ENCODE data around the gene CHCHD6. TPM values are rescaled to one million over a fixed set of nuclear protein-coding genes. Genes with fewer than 3 reads are reported as not detected.

The CHCHD6 gene
- total RNA-seq, 1 donor from 2014 or later, result 30.2 TPM

DNA sequence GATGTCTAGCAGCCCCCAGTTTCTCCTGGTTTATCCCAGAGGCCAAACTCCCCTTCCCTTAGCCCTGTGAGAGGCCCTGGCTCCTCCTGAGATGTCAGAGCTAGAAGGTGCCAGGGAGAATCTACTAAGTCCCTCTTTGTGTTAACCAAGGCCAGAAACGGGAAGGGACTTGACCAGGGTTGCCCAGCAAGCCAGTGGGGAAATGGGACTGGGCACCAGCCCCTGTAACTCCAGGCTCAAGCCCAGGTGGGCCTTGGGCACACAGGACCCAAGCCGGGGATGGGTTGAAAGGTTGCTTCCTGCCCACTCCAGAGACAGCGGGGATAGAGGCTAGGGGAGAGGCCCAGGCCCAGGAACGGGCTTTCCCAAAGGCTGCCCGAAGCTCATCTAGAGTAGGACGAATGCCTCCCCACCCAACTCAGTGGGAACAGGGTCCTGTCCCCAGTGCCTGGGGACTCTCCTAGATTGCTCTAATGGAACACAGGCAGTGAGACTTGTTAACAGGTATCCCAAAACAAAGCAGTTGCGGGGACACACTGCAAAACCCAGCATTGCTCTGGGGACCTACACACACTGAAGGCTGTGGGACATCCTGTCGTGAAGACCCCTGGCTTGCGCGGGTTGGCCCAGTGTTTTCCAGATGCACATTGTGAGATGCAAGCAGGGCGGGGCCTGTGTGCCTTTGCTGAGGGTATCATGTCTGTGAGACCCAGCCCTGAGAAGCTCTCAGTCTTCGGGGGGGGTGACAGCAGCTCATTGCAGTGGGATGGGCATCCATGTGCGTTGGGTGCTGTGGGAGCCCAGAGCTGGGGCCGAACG is 36.2 kb upstream of the CHCHD6 start:
- Mint-ChIP-seq H3K36me3 (ENCODE audit: insufficient read depth) (no peaks in the 10 kb centered on the region), H3K4me3 (ENCODE audit: low read depth) (no peak overlapping the region), H3K4me1 (ENCODE audit: low read depth) (no peaks in the 10 kb centered on the region), H3K27ac (no peak overlapping the region), H3K27me3 (peaks cover 16% of the 10 kb centered on the region), H3K9me3 (ENCODE audit: low read depth) (no peaks in the 10 kb centered on the region)
- no peak for DNase-seq (ENCODE audit: low spot score, unreplicated experiment)
- TF ChIP-seq, protein P1, sequence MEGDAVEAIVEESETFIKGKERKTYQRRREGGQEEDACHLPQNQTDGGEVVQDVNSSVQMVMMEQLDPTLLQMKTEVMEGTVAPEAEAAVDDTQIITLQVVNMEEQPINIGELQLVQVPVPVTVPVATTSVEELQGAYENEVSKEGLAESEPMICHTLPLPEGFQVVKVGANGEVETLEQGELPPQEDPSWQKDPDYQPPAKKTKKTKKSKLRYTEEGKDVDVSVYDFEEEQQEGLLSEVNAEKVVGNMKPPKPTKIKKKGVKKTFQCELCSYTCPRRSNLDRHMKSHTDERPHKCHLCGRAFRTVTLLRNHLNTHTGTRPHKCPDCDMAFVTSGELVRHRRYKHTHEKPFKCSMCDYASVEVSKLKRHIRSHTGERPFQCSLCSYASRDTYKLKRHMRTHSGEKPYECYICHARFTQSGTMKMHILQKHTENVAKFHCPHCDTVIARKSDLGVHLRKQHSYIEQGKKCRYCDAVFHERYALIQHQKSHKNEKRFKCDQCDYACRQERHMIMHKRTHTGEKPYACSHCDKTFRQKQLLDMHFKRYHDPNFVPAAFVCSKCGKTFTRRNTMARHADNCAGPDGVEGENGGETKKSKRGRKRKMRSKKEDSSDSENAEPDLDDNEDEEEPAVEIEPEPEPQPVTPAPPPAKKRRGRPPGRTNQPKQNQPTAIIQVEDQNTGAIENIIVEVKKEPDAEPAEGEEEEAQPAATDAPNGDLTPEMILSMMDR (IDR thresholded peaks at IDR 0.05; ENCODE audit: unreplicated experiment), result no peak

DNA sequence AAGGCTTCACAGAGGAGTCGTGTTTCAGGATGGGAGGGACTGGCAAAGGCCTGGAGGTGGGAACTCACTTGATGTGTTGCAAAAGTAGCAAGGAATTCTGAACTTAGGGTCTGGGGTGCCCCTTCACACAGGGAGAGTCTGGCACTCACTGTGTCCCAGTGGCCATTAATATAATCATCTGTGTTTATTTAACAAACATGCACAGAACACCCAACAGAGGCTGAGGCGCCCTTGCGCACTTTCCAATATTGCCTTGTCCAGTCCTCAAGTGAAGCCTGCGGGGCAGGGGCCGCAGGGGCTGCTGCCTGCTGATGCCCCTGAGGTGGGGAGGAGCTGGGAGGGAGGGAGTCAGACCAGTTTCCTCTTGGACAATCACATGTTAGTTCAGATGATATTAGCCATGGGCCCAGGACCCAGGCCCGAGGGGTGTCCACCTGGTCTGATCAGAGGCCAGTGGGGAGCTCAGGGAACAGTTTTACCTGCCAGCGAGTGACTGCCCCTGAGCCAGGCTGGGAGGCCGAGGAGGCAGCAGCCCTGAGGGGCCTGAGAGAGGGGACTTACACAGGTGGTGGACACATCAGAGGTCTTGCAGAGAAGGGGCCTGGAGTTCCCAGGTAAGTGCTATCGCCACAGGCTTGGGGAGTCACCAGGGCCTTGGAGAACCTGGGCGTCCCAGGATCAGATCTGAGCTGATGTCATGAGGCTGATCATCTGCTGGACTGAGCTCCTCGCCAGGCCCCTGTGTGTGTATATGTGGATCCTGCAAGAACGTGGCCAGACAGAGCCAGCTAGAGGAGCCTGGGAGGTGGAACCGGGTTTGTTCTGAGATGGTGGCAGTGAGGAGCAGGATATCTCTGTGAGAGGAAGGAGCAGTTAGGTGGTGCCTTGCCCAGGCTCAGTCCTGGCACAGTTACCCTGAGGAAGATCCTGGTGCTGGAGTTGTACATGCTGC is 35.3 kb upstream of the CHCHD6 start:
- no peaks in the 10 kb centered on the region for H3K4me1 Mint-ChIP-seq (ENCODE audit: low read depth)
- TF ChIP-seq, protein P1 (IDR thresholded peaks at IDR 0.05; ENCODE audit: unreplicated experiment), result no peak
- no peak overlapping the region for H3K27ac Mint-ChIP-seq
- no peak for DNase-seq (ENCODE audit: low spot score, unreplicated experiment)
- H3K9me3 Mint-ChIP-seq (ENCODE audit: low read depth), result peaks cover under 1% of the 10 kb centered on the region
- H3K27me3 Mint-ChIP-seq, result peaks cover 13% of the 10 kb centered on the region
- no peaks in the 10 kb centered on the region for H3K36me3 Mint-ChIP-seq (ENCODE audit: insufficient read depth)
- no peak overlapping the region for H3K4me3 Mint-ChIP-seq (ENCODE audit: low read depth)

DNA sequence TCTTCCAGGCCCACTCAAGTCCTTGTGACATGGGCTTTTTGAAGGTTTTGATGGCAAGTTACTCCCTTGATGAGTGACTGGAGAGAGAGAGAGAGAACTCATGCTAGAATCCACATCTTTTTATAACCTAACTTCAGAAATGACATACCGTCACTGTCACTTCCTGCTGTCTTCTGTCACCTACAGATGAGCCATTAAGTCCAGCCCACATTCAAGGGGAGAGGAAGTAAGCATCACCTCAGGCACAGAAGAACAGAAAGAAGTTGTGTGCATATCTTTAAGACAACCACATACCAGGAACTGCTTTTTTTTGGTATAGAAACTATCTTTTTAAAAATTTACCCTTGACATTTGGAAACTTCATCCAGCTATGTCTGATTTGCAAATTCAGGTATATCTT is 32.5 kb upstream of the CHCHD6 start:
- peaks cover 2% of the 10 kb centered on the region for H3K9me3 Mint-ChIP-seq (ENCODE audit: low read depth)
- DNase-seq (ENCODE audit: low spot score, unreplicated experiment), result no peak
- H3K27ac Mint-ChIP-seq, result no peak overlapping the region
- peaks cover 12% of the 10 kb centered on the region for H3K27me3 Mint-ChIP-seq
- TF ChIP-seq, protein P1 (IDR thresholded peaks at IDR 0.05; ENCODE audit: unreplicated experiment), result no peak
- H3K36me3 Mint-ChIP-seq (ENCODE audit: insufficient read depth), result no peaks in the 10 kb centered on the region
- H3K4me3 Mint-ChIP-seq (ENCODE audit: low read depth), result no peak overlapping the region
- H3K4me1 Mint-ChIP-seq (ENCODE audit: low read depth), result no peaks in the 10 kb centered on the region

DNA sequence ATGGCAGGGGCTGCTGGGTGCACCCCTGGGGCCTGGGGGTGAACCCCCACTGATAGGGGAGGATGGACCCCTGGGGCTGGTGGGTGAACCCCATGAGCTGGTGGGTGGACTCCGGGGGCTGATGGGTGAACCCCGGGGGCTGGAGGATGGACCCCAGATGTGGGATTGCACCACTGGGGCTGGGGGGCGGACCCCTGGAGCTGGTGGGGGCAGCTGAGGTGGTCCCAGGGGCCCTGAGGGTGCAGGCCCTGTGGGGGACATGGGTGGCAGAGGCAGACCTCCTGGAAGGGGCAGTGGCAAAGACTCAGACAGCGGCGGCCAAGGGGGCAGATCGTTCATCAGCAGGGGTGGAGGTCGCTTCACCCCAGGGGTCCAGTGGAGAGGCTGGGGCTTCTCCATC is 31.7 kb upstream of the CHCHD6 start:
- H3K4me1 Mint-ChIP-seq (ENCODE audit: low read depth), result no peaks in the 10 kb centered on the region
- no peak for DNase-seq (ENCODE audit: low spot score, unreplicated experiment)
- TF ChIP-seq, protein P1 (IDR thresholded peaks at IDR 0.05; ENCODE audit: unreplicated experiment), result no peak
- peaks cover 2% of the 10 kb centered on the region for H3K9me3 Mint-ChIP-seq (ENCODE audit: low read depth)
- no peak overlapping the region for H3K27ac Mint-ChIP-seq
- H3K27me3 Mint-ChIP-seq, result peaks cover 20% of the 10 kb centered on the region
- no peaks in the 10 kb centered on the region for H3K36me3 Mint-ChIP-seq (ENCODE audit: insufficient read depth)
- no peak overlapping the region for H3K4me3 Mint-ChIP-seq (ENCODE audit: low read depth)

DNA sequence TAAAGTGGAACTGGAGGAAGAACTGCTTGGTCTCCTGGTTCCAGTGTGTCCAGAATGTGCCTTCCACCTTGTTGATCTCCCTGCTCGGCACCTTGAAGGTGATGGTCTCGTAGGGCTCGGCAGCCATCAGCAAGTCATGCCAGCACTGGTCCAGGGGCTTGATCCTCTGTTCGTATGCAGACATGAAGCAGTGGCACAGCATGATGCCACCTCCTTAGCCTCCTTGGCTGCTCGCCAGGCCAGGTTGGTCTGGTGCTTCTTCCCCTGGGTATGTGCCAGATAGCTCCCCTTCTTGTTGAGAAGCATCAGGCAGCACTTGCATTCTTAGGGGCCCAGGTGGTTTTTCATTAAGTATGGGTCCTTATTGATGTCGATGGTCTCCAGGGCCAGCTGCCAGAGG is 31.3 kb upstream of the CHCHD6 start:
- TF ChIP-seq, protein P1 (IDR thresholded peaks at IDR 0.05; ENCODE audit: unreplicated experiment), result no peak

More for the DNA sequence above, 31.3 kb upstream of the CHCHD6 start:
- Mint-ChIP-seq H3K27ac (no peak overlapping the region), H3K9me3 (ENCODE audit: low read depth) (peaks cover 2% of the 10 kb centered on the region), H3K27me3 (peaks cover 24% of the 10 kb centered on the region), H3K4me3 (ENCODE audit: low read depth) (no peak overlapping the region), H3K36me3 (ENCODE audit: insufficient read depth) (no peaks in the 10 kb centered on the region), H3K4me1 (ENCODE audit: low read depth) (no peaks in the 10 kb centered on the region)
- DNase-seq (ENCODE audit: low spot score, unreplicated experiment), result no peak
